ENCODE measurements around the gene CCNL2. TPM values are rescaled to one million over a fixed set of nuclear protein-coding genes. Genes with fewer than 3 reads are reported as not detected.

Gene CCNL2
- total and polyA plus RNA-seq, 2 of the 13 experiments (the other 11 are each of a cell fraction or from before 2014, with no cell fraction given): 105 to 340 TPM

DNA sequence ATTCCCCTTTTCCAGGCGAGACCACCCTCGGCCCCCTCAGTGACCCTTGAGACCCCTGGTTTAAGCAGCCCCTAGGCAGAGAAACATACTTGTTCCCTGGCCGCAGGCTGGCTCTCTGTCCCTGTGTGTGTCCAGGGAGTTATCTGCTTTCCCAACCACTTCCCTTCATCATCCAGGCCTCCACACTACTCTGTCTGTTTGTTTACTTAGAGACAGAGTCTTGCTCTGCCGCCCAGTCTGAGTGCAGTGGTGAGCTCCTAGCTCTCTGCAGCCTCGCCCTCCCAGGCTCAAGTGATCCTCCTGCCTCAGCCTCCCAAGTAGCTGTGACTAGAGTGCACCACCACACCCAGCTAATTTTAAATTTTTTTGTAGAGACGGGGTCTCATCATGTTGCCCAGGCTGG, 30.5 kb upstream of the CCNL2 start (continued):
- TF ChIP-seq, protein P1, sequence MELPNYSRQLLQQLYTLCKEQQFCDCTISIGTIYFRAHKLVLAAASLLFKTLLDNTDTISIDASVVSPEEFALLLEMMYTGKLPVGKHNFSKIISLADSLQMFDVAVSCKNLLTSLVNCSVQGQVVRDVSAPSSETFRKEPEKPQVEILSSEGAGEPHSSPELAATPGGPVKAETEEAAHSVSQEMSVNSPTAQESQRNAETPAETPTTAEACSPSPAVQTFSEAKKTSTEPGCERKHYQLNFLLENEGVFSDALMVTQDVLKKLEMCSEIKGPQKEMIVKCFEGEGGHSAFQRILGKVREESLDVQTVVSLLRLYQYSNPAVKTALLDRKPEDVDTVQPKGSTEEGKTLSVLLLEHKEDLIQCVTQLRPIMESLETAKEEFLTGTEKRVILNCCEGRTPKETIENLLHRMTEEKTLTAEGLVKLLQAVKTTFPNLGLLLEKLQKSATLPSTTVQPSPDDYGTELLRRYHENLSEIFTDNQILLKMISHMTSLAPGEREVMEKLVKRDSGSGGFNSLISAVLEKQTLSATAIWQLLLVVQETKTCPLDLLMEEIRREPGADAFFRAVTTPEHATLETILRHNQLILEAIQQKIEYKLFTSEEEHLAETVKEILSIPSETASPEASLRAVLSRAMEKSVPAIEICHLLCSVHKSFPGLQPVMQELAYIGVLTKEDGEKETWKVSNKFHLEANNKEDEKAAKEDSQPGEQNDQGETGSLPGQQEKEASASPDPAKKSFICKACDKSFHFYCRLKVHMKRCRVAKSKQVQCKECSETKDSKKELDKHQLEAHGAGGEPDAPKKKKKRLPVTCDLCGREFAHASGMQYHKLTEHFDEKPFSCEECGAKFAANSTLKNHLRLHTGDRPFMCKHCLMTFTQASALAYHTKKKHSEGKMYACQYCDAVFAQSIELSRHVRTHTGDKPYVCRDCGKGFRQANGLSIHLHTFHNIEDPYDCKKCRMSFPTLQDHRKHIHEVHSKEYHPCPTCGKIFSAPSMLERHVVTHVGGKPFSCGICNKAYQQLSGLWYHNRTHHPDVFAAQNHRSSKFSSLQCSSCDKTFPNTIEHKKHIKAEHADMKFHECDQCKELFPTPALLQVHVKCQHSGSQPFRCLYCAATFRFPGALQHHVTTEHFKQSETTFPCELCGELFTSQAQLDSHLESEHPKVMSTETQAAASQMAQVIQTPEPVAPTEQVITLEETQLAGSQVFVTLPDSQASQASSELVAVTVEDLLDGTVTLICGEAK (IDR thresholded peaks at IDR 0.05): no peak
- TF ChIP-seq, protein P1 (CRISPR knock-in tag; IDR thresholded peaks at IDR 0.05): peak; percentile 29; the same call in 1 of the 2 replicates
- TF ChIP-seq ZNF292 (CRISPR knock-in tag; IDR thresholded peaks at IDR 0.05; ENCODE audit: borderline replicate concordance, low read depth) (peak; percentile 41; the same call in 1 of the 2 replicates), TCF12 (IDR thresholded peaks at IDR 0.05) (no peak), TCF12 (CRISPR knock-in tag; IDR thresholded peaks at IDR 0.05) (no peak), SOX5 (CRISPR knock-in tag; IDR thresholded peaks at IDR 0.05; ENCODE audit: borderline replicate concordance) (peak; percentile 10; the same call in 1 of the 2 replicates), TAF15 (IDR thresholded peaks at IDR 0.05; ENCODE audit: low read depth, low read length, poor library complexity, severe bottlenecking) (no peak), ZNF274 (CRISPR knock-in tag; IDR thresholded peaks at IDR 0.05) (0 out of 2 replicates have a peak, but pooled peaks have one; percentile 1), ZMYM2 (CRISPR knock-in tag; IDR thresholded peaks at IDR 0.05) (peak; percentile 83; the same call in 1 of the 2 replicates), KDM1A (CRISPR knock-in tag; IDR thresholded peaks at IDR 0.05) (peak; percentile 97), PITX1 (CRISPR knock-in tag; IDR thresholded peaks at IDR 0.05) (0 out of 2 replicates have a peak, but pooled peaks have one; percentile 12), ZNF441 (CRISPR knock-in tag; IDR thresholded peaks at IDR 0.05; ENCODE audit: borderline replicate concordance) (no peak), ADNP (CRISPR knock-in tag; IDR thresholded peaks at IDR 0.05) (peak; percentile 87; the same call in 1 of the 2 replicates), ZNF331 (CRISPR knock-in tag; IDR thresholded peaks at IDR 0.05) (peak; percentile 17; the same call in 1 of the 2 replicates), ZBTB42 (CRISPR knock-in tag; IDR thresholded peaks at IDR 0.05) (no peak), ZNF891 (CRISPR knock-in tag; IDR thresholded peaks at IDR 0.05) (peak; percentile 13; the same call in 1 of the 2 replicates), ZMAT3 (CRISPR knock-in tag; conservative IDR thresholded peaks at IDR 0.05) (0 out of 2 replicates have a peak, but pooled peaks have one; percentile 10), HOXA3 (CRISPR knock-in tag; IDR thresholded peaks at IDR 0.05) (peak; percentile 6; the same call in 1 of the 2 replicates), KAT8 (CRISPR knock-in tag; IDR thresholded peaks at IDR 0.05) (peak; percentile 15; the same call in 1 of the 2 replicates), FOXA1 (IDR thresholded peaks at IDR 0.05) (no peak), FOXA1 (CRISPR knock-in tag; IDR thresholded peaks at IDR 0.05) (peak; percentile 91), RCOR2 (CRISPR knock-in tag; IDR thresholded peaks at IDR 0.05) (peak; percentile 92)
- TF ChIP-seq, protein P2, sequence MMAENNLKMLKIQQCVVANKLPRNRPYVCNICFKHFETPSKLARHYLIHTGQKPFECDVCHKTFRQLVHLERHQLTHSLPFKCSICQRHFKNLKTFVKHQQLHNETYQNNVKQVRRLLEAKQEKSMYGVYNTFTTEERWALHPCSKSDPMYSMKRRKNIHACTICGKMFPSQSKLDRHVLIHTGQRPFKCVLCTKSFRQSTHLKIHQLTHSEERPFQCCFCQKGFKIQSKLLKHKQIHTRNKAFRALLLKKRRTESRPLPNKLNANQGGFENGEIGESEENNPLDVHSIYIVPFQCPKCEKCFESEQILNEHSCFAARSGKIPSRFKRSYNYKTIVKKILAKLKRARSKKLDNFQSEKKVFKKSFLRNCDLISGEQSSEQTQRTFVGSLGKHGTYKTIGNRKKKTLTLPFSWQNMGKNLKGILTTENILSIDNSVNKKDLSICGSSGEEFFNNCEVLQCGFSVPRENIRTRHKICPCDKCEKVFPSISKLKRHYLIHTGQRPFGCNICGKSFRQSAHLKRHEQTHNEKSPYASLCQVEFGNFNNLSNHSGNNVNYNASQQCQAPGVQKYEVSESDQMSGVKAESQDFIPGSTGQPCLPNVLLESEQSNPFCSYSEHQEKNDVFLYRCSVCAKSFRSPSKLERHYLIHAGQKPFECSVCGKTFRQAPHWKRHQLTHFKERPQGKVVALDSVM (CRISPR knock-in tag; IDR thresholded peaks at IDR 0.05): peak; percentile 100
